Bronchial epithelial cell (primary cell): ENCODE measurements around the gene TAF11. TPM values are rescaled to one million over a fixed set of nuclear protein-coding genes. Genes with fewer than 3 reads are reported as not detected.

Experiments
- DNase-seq: peaks from one replicate; pipeline ENCODE4 v3.0.0-alpha.2; 2010; ENCODE audit warnings: low read depth
- FAIRE-seq: peaks from 2 replicates; lab custom pipeline; 2011; peaks lifted over from hg19 to GRCh38; lab: Jason Lieb, UNC
- H3K27me3 ChIP-seq: 2 replicates; pipeline ENCODE4 v1.5.1; 2011; ENCODE audit warnings: low read length; ENCODE audit not compliant: control insufficient read depth, insufficient read depth
- H3K36me3 ChIP-seq: 2 replicates; pipeline ENCODE4 v1.5.1; 2011; ENCODE audit warnings: low read length; ENCODE audit not compliant: control insufficient read depth, insufficient read depth
- H3K4me3 ChIP-seq: 2 replicates; pipeline ENCODE4 v1.5.1; 2011; ENCODE audit warnings: mild to moderate bottlenecking, low read depth, low read length, control low read depth
- total RNA-seq: library from RNA; depleted of rRNA; stranded (reverse); fragments of >200 nt; gene quantifications from 2 replicates; pipeline ENCODE4 v1.2.1, GENCODE V29; 2014
- TF ChIP-seq, protein P1 (sequence below): IDR thresholded peaks from 2 replicates; pipeline ENCODE4 v1.5.1; 2011; ENCODE audit warnings: mild to moderate bottlenecking, moderate library complexity, low read length, control low read depth, inconsistent platforms; ENCODE audit not compliant: insufficient read depth, severe bottlenecking

Gene TAF11
- total RNA-seq, 1 donor from 2014 or later: 30.5 TPM

DNA sequence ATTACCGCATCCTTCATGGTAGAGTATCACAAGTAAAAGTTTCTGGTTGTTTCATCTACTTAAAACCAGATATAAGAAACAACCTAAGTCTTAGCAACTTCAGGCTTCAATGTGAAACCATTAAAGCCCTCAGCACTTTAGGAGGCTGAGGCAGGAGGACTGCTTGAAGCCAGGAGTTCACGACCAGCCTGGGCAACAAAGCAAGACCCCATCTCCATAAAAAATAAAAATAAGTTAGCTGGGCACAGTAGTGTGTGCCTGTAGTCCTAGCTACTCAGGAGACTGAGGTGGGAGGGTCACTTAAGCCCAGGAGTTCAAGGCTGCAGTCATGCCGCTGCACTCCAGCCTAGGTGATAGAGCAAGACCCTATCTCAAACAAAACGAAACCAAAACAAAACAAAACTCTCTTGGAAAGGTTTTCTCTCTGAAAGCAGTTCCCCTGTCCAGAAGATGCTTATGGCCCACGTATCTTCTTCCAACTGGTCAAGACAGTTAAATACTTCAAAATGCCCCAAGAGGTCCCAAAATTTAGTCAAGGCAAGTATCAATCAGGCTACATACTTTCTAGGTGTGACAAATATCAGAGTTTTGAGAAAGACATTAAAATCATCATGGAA, 9.9 kb downstream of the TAF11 start:
- H3K36me3 ChIP-seq: peaks cover 1% of the 10 kb centered on the region
- H3K27me3 ChIP-seq: no peaks in the 10 kb centered on the region
- DNase-seq (no peak), FAIRE-seq (no peak)
- no peak overlapping the region for H3K4me3 ChIP-seq
- TF ChIP-seq, protein P1, sequence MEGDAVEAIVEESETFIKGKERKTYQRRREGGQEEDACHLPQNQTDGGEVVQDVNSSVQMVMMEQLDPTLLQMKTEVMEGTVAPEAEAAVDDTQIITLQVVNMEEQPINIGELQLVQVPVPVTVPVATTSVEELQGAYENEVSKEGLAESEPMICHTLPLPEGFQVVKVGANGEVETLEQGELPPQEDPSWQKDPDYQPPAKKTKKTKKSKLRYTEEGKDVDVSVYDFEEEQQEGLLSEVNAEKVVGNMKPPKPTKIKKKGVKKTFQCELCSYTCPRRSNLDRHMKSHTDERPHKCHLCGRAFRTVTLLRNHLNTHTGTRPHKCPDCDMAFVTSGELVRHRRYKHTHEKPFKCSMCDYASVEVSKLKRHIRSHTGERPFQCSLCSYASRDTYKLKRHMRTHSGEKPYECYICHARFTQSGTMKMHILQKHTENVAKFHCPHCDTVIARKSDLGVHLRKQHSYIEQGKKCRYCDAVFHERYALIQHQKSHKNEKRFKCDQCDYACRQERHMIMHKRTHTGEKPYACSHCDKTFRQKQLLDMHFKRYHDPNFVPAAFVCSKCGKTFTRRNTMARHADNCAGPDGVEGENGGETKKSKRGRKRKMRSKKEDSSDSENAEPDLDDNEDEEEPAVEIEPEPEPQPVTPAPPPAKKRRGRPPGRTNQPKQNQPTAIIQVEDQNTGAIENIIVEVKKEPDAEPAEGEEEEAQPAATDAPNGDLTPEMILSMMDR: no peak

DNA sequence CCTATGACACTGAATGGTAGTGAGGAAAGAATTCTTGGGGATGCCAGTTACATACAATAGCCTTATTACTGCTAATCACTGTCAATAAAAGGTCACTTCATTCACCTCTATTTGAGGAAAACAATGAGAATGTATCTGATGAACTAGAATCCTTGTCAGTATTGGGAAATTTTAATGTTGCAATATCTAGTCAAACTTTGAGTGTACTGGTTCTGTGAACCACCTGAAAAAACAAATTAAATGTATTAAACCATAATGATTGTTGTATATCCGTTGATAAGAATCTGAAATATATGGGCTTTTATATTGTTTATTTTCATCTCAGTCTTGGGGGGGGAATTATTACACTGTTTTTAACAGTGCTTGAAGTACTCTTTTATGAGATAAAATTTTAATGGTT, 10.6 kb downstream of the TAF11 start:
- DNase-seq: no peak
- Histone ChIP-seq H3K4me3 (no peak overlapping the region), H3K36me3 (peaks cover 3% of the 10 kb centered on the region), H3K27me3 (no peaks in the 10 kb centered on the region)
- TF ChIP-seq, protein P1: no peak
- FAIRE-seq: no peak

- FAIRE-seq (no peak), DNase-seq (no peak)
- no peaks in the 10 kb centered on the region for H3K27me3 ChIP-seq
- TF ChIP-seq, protein P1: no peak
- H3K4me3 ChIP-seq: no peak overlapping the region
- H3K36me3 ChIP-seq: peaks cover 6% of the 10 kb centered on the region
Measured at GRCh38 chr6:34876472-34876871, 11.4 kb downstream of the TAF11 start.

DNA sequence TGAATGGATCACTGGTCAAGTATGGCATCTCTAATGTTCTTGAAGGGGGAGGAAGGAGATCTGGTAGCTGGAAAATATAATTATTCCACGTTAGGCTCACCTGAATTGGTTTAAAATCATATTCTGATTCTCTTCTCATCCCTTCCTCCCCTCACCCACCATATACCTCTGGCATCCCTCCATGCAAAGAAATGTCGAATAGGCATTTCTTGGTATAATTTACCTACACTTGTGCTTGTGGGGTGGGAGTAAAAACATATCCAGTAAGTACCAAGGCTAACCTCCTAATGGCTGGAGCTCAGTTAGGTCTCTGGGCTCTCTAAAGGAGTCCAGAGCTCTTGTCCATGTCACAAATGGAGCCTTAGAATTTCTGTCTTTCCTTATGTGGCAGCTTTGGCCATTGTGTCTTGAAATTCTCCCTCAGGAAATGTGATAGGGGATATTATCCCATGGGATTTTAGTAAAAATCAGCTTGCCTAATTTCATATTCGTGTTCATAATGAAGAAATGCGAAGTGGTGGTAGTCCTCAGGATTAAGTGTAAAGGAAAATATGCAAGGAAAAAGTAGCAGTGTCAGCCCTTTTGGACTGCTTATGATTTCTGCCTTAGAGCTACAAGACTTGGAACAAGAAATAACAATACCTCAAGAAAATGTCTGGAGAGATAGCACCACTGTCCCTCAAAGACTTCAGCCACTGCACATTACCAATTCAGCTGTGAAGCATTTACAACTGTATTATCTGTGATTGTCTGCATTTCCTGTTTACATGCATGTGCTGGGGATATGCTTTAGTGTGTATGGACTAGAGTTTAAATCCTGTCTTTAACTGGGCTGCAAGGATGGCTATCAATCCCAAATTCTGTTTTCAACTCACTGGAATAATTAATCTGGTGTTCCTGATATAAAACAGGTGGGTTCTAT, 12.3 kb downstream of the TAF11 start:
- TF ChIP-seq, protein P1: no peak
- Histone ChIP-seq H3K27me3 (no peaks in the 10 kb centered on the region), H3K36me3 (peaks cover 6% of the 10 kb centered on the region), H3K4me3 (no peak overlapping the region)
- DNase-seq: no peak
- no peak for FAIRE-seq

DNA sequence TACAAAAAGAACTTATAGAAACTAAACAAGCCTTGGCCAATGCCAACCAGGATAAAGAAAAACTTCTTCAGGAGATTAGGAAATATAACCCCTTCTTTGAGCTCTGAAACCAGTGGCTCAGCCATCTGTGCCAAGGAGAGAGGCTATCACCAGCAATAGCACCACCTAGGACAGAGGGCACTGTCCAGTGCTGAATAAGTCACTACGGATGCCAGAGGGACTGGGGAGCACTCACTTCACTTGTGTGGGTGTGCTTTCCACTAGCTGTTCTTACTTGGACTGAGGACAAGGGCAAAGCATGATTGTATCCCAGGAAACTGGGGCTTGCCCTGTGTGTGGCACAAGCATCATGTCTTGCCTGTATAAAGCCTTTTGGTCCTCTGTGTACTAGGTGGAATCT, 15.5 kb downstream of the TAF11 start:
- no peaks in the 10 kb centered on the region for H3K27me3 ChIP-seq
- no peak overlapping the region for H3K4me3 ChIP-seq
- FAIRE-seq (no peak), DNase-seq (no peak)
- H3K36me3 ChIP-seq: peaks cover 8% of the 10 kb centered on the region
- TF ChIP-seq, protein P1: no peak
